Measurements from ENCODE around the gene PIP5K1A. TPM values are rescaled to one million over a fixed set of nuclear protein-coding genes. Genes with fewer than 3 reads are reported as not detected.

The PIP5K1A gene
- total and polyA plus RNA-seq, 4 donors = 21.7 to 120 (median 37.5) TPM

DNA sequence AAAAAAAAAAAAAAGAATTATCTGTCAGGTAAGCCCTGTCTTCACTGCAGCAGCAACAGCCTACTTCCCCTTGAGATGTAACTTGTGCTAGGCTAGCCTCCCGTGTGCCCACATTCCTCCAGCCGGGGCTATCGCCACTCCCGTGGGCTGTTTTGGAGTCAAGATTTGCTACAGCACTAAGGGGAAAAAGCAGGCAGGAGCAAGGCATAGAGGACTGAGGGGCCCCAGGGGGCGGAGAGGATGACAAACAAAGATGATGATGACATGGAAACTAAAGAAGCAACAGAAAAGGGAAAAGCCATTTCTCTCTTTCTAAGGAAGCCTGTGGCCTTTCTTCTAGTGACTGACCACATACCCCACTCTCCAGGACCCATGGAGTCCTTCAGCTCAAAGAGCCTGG, 40.0 kb upstream of the PIP5K1A start:
- Histone ChIP-seq H3K4me3 (no peak overlapping the region), H3K9me3 (ENCODE audit: control insufficient read depth in 4 of 4, insufficient read depth in 3 of 4, low read length in 3 of 4) (no peaks in the 10 kb centered on the region), H3K27ac (ENCODE audit: low read depth in 1 of 2, low read length in 1 of 2) (peak overlapping the region in 1 of 2 donors; percentile 17), H3K4me1 (ENCODE audit: control insufficient read depth in 5 of 5, insufficient read depth in 5 of 5, low read length in 5 of 5) (peaks cover 0 to 2% (median 0%) of the 10 kb centered on the region in 5 donors), H3K9ac (ENCODE audit: insufficient read depth in 1 of 2, low read length in 2 of 2) (no peak overlapping the region), H3K36me3 (ENCODE audit: control insufficient read depth in 4 of 4, insufficient read depth in 4 of 4, low read length in 4 of 4) (peaks cover 10 to 32% (median 24%) of the 10 kb centered on the region in 4 donors), H3K27me3 (ENCODE audit: control insufficient read depth in 3 of 3, insufficient read depth in 3 of 3, low read length in 2 of 3) (no peaks in the 10 kb centered on the region)
- ATAC-seq (ENCODE audit: insufficient read depth, low FRiP score) (no peak), DNase-seq (no peak)
- no peak for TF ChIP-seq CTCF (IDR thresholded peaks at IDR 0.05; ENCODE audit: control extremely low read depth, extremely low read depth)
- 18 to 67% methylated on average over 5 of the region's 5 CpGs for WGBS, 2 donors

- H3K9ac ChIP-seq (ENCODE audit: insufficient read depth in 1 of 2, low read length in 2 of 2) = no peak overlapping the region
Measured at GRCh38 chr1:151158751-151159251, 39.6 kb upstream of the PIP5K1A start.

DNA sequence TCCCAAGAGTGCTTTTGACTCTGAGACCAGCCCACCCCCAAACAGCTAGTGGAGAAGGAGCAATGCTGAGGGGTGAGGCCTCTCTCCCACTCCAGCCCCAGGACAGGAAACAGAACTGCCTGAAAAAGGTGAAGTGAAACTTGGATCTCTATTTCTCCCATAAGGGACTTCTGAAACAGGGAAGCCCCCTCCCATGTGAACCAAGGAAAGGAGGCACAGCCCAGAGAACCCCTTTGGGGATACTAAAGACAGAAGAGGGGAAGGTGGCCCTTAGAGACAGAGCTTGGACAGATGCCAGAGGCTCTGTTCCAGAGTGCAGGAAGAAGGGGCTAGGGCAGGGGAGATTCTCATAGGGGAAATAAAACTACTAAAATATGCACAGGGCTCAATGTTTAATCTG, 39.0 kb upstream of the PIP5K1A start:
- H3K4me3 ChIP-seq = no peak overlapping the region
- H3K4me1 ChIP-seq (ENCODE audit: control insufficient read depth in 5 of 5, insufficient read depth in 5 of 5, low read length in 5 of 5) = peaks cover 0 to 5% (median 2%) of the 10 kb centered on the region in 5 donors
- H3K27ac ChIP-seq (ENCODE audit: low read depth in 1 of 2, low read length in 1 of 2) = no peak overlapping the region
- H3K9ac ChIP-seq (ENCODE audit: insufficient read depth in 1 of 2, low read length in 2 of 2) = no peak overlapping the region
- peaks cover 10 to 34% (median 24%) of the 10 kb centered on the region in 4 donors for H3K36me3 ChIP-seq (ENCODE audit: control insufficient read depth in 4 of 4, insufficient read depth in 4 of 4, low read length in 4 of 4)
- DNase-seq (no peak), ATAC-seq (ENCODE audit: insufficient read depth, low FRiP score) (no peak)
- H3K27me3 ChIP-seq (ENCODE audit: control insufficient read depth in 3 of 3, insufficient read depth in 3 of 3, low read length in 2 of 3) = no peaks in the 10 kb centered on the region
- TF ChIP-seq CTCF (IDR thresholded peaks at IDR 0.05; ENCODE audit: control extremely low read depth, extremely low read depth) = no peak
- no peaks in the 10 kb centered on the region for H3K9me3 ChIP-seq (ENCODE audit: control insufficient read depth in 4 of 4, insufficient read depth in 3 of 4, low read length in 3 of 4)

More at GRCh38 chr1:151158751-151159251, 39.6 kb upstream of the PIP5K1A start:
- no peak for DNase-seq
- Histone ChIP-seq H3K36me3 (ENCODE audit: control insufficient read depth in 4 of 4, insufficient read depth in 4 of 4, low read length in 4 of 4) (peaks cover 10 to 32% (median 24%) of the 10 kb centered on the region in 4 donors), H3K27me3 (ENCODE audit: control insufficient read depth in 3 of 3, insufficient read depth in 3 of 3, low read length in 2 of 3) (no peaks in the 10 kb centered on the region), H3K4me3 (no peak overlapping the region), H3K9me3 (ENCODE audit: control insufficient read depth in 4 of 4, insufficient read depth in 3 of 4, low read length in 3 of 4) (no peaks in the 10 kb centered on the region), H3K27ac (ENCODE audit: low read depth in 1 of 2, low read length in 1 of 2) (peak overlapping the region in 1 of 2 donors; percentile 17), H3K4me1 (ENCODE audit: control insufficient read depth in 5 of 5, insufficient read depth in 5 of 5, low read length in 5 of 5) (peaks cover 0 to 2% (median 0%) of the 10 kb centered on the region in 5 donors)
- WGBS, 2 donors = 85 to 86% methylated on average over 22 of the region's 22 CpGs
- TF ChIP-seq CTCF (IDR thresholded peaks at IDR 0.05; ENCODE audit: control extremely low read depth, extremely low read depth) = no peak
- no peak for ATAC-seq (ENCODE audit: insufficient read depth, low FRiP score)

All from lung (tissue), 12 donors.